HL-60 (cell line): ENCODE data around the gene NADK.

Source experiments
- CTCF ChIP-seq: IDR thresholded peaks from one replicate; pipeline ENCODE4 v1.5.1; 2011; ENCODE audit warnings: low read length, control low read depth, inconsistent platforms; ENCODE audit not compliant: insufficient read depth
- POLR2AphosphoS5 ChIP-seq: IDR thresholded peaks from 2 replicates; pipeline ENCODE4 v1.6.1; 2012; ENCODE audit warnings: low read depth
- SPI1 ChIP-seq: IDR thresholded peaks from 2 replicates; pipeline ENCODE4 v1.6.1; 2012; ENCODE audit warnings: low read depth, mild to moderate bottlenecking, borderline replicate concordance

GRCh38 chr1:1809489-1809888 is 31.2 kb upstream of the NADK start:
- TF ChIP-seq CTCF: no peak
- TF ChIP-seq SPI1: no peak
- no peak for TF ChIP-seq POLR2AphosphoS5
